Keratinocyte (primary cell): ENCODE measurements around the gene PTK6. TPM values are rescaled to one million over a fixed set of nuclear protein-coding genes. Genes with fewer than 3 reads are reported as not detected.

Experiments used
- DNase-seq: peaks from one replicate; pipeline ENCODE4 v3.0.0-alpha.2; 2011; ENCODE audit warnings: low read depth, missing footprints, low spot score
- FAIRE-seq: peaks from 2 replicates; lab custom pipeline; 2011; peaks lifted over from hg19 to GRCh38; lab: Jason Lieb, UNC
- H2AFZ ChIP-seq: 2 replicates; pipeline ENCODE4 v1.6.0; 2012; ENCODE audit warnings: low read length, control low read depth, inconsistent platforms; ENCODE audit not compliant: control insufficient read depth
- H3K27ac ChIP-seq: 2 replicates; pipeline ENCODE4 v1.5.1; 2011; ENCODE audit warnings: low read length; ENCODE audit not compliant: control insufficient read depth, insufficient read depth
- H3K27me3 ChIP-seq: 3 replicates; pipeline ENCODE4 v1.6.0; 2011; ENCODE audit warnings: low read length; ENCODE audit not compliant: control insufficient read depth, insufficient read depth; ENCODE audit errors: extremely low read depth
- H3K36me3 ChIP-seq, 2 experiments: 2 replicates in 1 of 2; 3 replicates in 1 of 2; pipeline ENCODE4 v1.5.1; 2011; ENCODE audit warnings: low read length in 2 of 2, mild to moderate bottlenecking in 1 of 2; ENCODE audit not compliant: control insufficient read depth in 2 of 2, insufficient read depth in 2 of 2; ENCODE audit errors: extremely low read depth in 1 of 2
- H3K4me1 ChIP-seq: 3 replicates; pipeline ENCODE4 v1.5.1; 2011; ENCODE audit warnings: low read length; ENCODE audit not compliant: control insufficient read depth, insufficient read depth; ENCODE audit errors: extremely low read depth
- H3K4me2 ChIP-seq: 3 replicates; pipeline ENCODE4 v1.6.0; 2011; ENCODE audit warnings: low read depth, low read length; ENCODE audit not compliant: control insufficient read depth, insufficient read depth; ENCODE audit errors: extremely low read depth
- H3K4me3 ChIP-seq, 3 experiments: fragments of 200-600 bp in 1 of 3; sonication (generic) in 1 of 3; 2 replicates in 2 of 3; 3 replicates in 1 of 3; pipeline ENCODE4 v1.5.1; 2011 to 2016; ENCODE audit warnings: low read length in 3 of 3, mild to moderate bottlenecking in 3 of 3, control low read depth in 2 of 3, inconsistent platforms in 1 of 3, low read depth in 1 of 3, mixed read lengths in 1 of 3, mixed run types in 1 of 3, moderate library complexity in 1 of 3; ENCODE audit not compliant: control insufficient read depth in 2 of 3, insufficient read depth in 2 of 3; ENCODE audit errors: extremely low read depth in 1 of 3
- H3K79me2 ChIP-seq: 2 replicates; pipeline ENCODE4 v1.6.0; 2012; ENCODE audit warnings: low read length; ENCODE audit not compliant: control insufficient read depth, insufficient read depth
- H3K9ac ChIP-seq: 3 replicates; pipeline ENCODE4 v1.6.0; 2011; ENCODE audit warnings: low read length; ENCODE audit not compliant: control insufficient read depth, insufficient read depth; ENCODE audit errors: extremely low read depth
- H3K9me1 ChIP-seq: 3 replicates; pipeline ENCODE4 v1.6.0; 2011; ENCODE audit warnings: low read length; ENCODE audit not compliant: control insufficient read depth, insufficient read depth; ENCODE audit errors: extremely low read depth
- H3K9me3 ChIP-seq: 2 replicates; pipeline ENCODE4 v1.5.1; 2012; ENCODE audit warnings: low read depth, low read length; ENCODE audit not compliant: control insufficient read depth
- H4K20me1 ChIP-seq: 3 replicates; pipeline ENCODE4 v1.6.0; 2011; ENCODE audit warnings: low read length; ENCODE audit not compliant: control insufficient read depth, insufficient read depth; ENCODE audit errors: extremely low read depth
- EZH2 ChIP-seq: IDR thresholded peaks from one replicate; pipeline ENCODE4 v1.6.1; 2012; ENCODE audit warnings: inconsistent platforms, mild to moderate bottlenecking, low read length, moderate library complexity
- dilution Hi-C: fragments of 300-500 bp; cut with MboI; formaldehyde crosslinking; loops from one replicate; pipeline ENCODE4 v1.7.0; 2020; ENCODE audit warnings: low sequenced_read_pairs; ENCODE audit not compliant: extremely low pct_ligation_motif_present
- polyA plus RNA-seq, 5 experiments: library from polyadenylated mRNA; depleted of rRNA in 3 of 5; stranded (reverse) in 3 of 5; stranded (forward) in 1 of 5; unstranded in 1 of 5; fragments of >200 nt; gene quantifications; 1 replicate in 1 of 5; 2 replicates in 3 of 5; 3 replicates in 1 of 5; pipeline versions ENCODE4 v1.2.1 to v1.2.3, GENCODE V29; 2011 to 2012; ENCODE audit warnings: missing spikeins in 2 of 5, low read depth in 1 of 5, low replicate concordance in 1 of 5
- TF ChIP-seq, protein P1 (sequence below), 3 experiments: IDR thresholded peaks in 1 of 3; conservative IDR thresholded peaks in 1 of 3; optimal IDR thresholded peaks in 1 of 3; 2 replicates in 2 of 3; 3 replicates in 1 of 3; pipeline versions ENCODE3 to v1.5.1; 2011; ENCODE audit warnings: low read length in 3 of 3, mild to moderate bottlenecking in 3 of 3, moderate library complexity in 2 of 3, control low read depth in 1 of 3, inconsistent platforms in 1 of 3; ENCODE audit not compliant: insufficient read depth in 2 of 3; ENCODE audit errors: extremely low read depth in 1 of 3

The PTK6 gene
- polyA plus RNA-seq, 1 donor (not counting 4 experiments of a cell fraction or from before 2014, with no cell fraction given), result 28.5 TPM

DNA sequence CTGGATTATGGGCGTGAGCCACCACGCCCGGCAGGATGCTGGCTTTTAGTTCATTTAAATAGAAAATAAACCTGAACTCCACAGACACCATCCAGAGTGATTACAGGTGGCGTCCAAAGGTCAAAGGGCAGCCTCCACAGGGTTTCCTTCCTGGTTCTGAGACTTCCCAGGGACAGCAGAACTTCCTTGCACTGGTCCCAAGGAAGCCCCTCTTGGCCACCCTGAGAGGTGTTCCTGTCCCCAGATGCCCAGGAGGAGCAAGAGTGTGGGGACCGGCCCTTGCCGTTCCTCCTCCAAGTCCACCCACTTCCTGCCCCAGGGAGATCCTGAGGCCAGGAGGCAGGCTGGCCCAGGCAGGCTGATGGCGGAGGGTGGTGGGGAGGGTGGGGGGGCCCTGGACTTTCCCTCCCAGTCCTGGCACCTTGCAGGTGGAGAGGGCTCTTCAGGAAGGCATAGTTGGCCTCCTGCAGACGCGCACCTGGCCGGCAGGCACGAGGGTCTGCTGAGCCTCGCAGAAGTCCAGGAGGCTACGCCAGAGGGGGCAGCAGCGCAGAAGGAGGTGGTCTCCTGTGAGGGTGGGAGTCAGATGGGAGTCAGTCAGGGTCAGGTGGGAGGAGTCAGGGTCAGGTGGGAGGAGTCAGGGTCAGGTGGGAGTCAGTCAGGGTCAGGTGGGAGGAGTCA is 21.8 kb upstream of the PTK6 start:
- TF ChIP-seq, protein P1, sequence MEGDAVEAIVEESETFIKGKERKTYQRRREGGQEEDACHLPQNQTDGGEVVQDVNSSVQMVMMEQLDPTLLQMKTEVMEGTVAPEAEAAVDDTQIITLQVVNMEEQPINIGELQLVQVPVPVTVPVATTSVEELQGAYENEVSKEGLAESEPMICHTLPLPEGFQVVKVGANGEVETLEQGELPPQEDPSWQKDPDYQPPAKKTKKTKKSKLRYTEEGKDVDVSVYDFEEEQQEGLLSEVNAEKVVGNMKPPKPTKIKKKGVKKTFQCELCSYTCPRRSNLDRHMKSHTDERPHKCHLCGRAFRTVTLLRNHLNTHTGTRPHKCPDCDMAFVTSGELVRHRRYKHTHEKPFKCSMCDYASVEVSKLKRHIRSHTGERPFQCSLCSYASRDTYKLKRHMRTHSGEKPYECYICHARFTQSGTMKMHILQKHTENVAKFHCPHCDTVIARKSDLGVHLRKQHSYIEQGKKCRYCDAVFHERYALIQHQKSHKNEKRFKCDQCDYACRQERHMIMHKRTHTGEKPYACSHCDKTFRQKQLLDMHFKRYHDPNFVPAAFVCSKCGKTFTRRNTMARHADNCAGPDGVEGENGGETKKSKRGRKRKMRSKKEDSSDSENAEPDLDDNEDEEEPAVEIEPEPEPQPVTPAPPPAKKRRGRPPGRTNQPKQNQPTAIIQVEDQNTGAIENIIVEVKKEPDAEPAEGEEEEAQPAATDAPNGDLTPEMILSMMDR (optimal IDR thresholded peaks at IDR 0.05 in 1 of 3, IDR thresholded peaks at IDR 0.05 in 1 of 3, conservative IDR thresholded peaks at IDR 0.05 in 1 of 3; ENCODE audit: extremely low read depth in 1 of 3, insufficient read depth in 2 of 3, low read length in 3 of 3), result no peak
- no peak for TF ChIP-seq EZH2
- Histone ChIP-seq H3K9me3 (no peaks in the 10 kb centered on the region), H2AFZ (no peak overlapping the region), H3K79me2 (peaks cover 4% of the 10 kb centered on the region), H3K4me1 (peaks cover 4% of the 10 kb centered on the region), H3K27me3 (no peaks in the 10 kb centered on the region), H3K4me3 (no peak overlapping the region), H3K9me1 (no peaks in the 10 kb centered on the region), H3K4me2 (no peak overlapping the region), H4K20me1 (no peaks in the 10 kb centered on the region), H3K36me3 (peaks cover 27 to 30% of the 10 kb centered on the region in 2 experiments), H3K27ac (no peak overlapping the region), H3K9ac (no peak overlapping the region)
- no peak for DNase-seq
- no peak for FAIRE-seq
- dilution Hi-C loops, result no loop called here

DNA sequence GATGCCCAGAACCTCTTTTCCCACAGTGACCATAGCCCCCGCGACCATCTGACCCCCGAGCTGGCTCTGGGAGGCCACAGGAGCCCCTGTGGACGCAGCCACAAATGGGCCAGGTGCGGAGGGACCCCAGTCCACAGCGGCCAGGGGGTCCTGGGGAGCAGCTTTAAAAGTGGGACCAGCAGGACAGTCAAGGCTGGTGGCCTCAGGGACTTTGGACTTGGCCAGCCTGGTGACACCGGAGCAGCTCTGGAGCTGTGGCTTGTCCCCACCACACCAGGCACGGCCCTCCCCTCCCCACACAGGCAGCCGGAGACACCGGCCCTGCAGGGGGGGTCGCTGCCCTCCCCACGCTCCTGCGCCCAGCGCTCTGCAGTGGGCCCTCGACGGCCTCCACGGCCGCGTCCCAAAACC is 20.3 kb upstream of the PTK6 start:
- H3K9ac ChIP-seq, result no peak overlapping the region
- dilution Hi-C loops, result no loop called here
- no peak overlapping the region for H2AFZ ChIP-seq
- no peak overlapping the region for H3K4me2 ChIP-seq
- no peaks in the 10 kb centered on the region for H3K9me1 ChIP-seq
- H3K79me2 ChIP-seq, result no peaks in the 10 kb centered on the region
- no peak overlapping the region for H3K27ac ChIP-seq
- FAIRE-seq (no peak), DNase-seq (no peak)
- H3K27me3 ChIP-seq, result no peaks in the 10 kb centered on the region
- peaks cover 11% of the 10 kb centered on the region for H3K4me1 ChIP-seq
- H3K4me3 ChIP-seq, result no peak overlapping the region
- H3K36me3 ChIP-seq, result peaks cover 21 to 23% of the 10 kb centered on the region in 2 experiments
- H4K20me1 ChIP-seq, result no peaks in the 10 kb centered on the region
- TF ChIP-seq EZH2, result no peak
- TF ChIP-seq, protein P1 (optimal IDR thresholded peaks at IDR 0.05 in 1 of 3, IDR thresholded peaks at IDR 0.05 in 1 of 3, conservative IDR thresholded peaks at IDR 0.05 in 1 of 3; ENCODE audit: extremely low read depth in 1 of 3, insufficient read depth in 2 of 3, low read length in 3 of 3), result no peak
- H3K9me3 ChIP-seq, result no peaks in the 10 kb centered on the region
